ENCODE data around the gene ANKRD17.
"Not testable (repeated sequence)": the region's sequence is repeated elsewhere in the genome, so short reads cannot be mapped to it uniquely, and the experiment has no call there.

Gene ANKRD17

GRCh38 chr4:73222466-73223257 is 35.9 kb downstream of the ANKRD17 start:
- Histone ChIP-seq H3K27me3 (ENCODE audit: low read depth, low read length) (no peaks in the 10 kb centered on the region), H3K36me3 (ENCODE audit: control insufficient read depth in 1 of 2, insufficient read depth in 2 of 2, low read length in 2 of 2) (no peaks in the 10 kb centered on the region), H3K27ac (ENCODE audit: low read length) (peak overlapping the region; percentile 93), H3K4me1 (ENCODE audit: control insufficient read depth in 1 of 2, insufficient read depth in 2 of 2, low read length in 2 of 2) (peaks cover 5 to 17% of the 10 kb centered on the region in 2 donors), H3K4me3 (ENCODE audit: low read depth in 1 of 2, low read length in 2 of 2) (peak overlapping the region; percentile 62 to 80), H3K9me3 (ENCODE audit: control insufficient read depth in 1 of 2, low read length in 2 of 2) (no peaks in the 10 kb centered on the region)

GRCh38 chr4:73221734-73222133 is 36.9 kb downstream of the ANKRD17 start:
- H3K4me3 ChIP-seq (ENCODE audit: low read depth in 1 of 2, low read length in 2 of 2): peak overlapping the region; percentile 5 to 9
- peaks cover 5 to 19% of the 10 kb centered on the region in 2 donors for H3K4me1 ChIP-seq (ENCODE audit: control insufficient read depth in 1 of 2, insufficient read depth in 2 of 2, low read length in 2 of 2)
- peaks cover 0 to 2% of the 10 kb centered on the region in 2 donors for H3K36me3 ChIP-seq (ENCODE audit: control insufficient read depth in 1 of 2, insufficient read depth in 2 of 2, low read length in 2 of 2)
- peak overlapping the region; percentile 93 for H3K27ac ChIP-seq (ENCODE audit: low read length)
- H3K9me3 ChIP-seq (ENCODE audit: control insufficient read depth in 1 of 2, low read length in 2 of 2): no peaks in the 10 kb centered on the region
- H3K27me3 ChIP-seq (ENCODE audit: low read depth, low read length): no peaks in the 10 kb centered on the region

- Histone ChIP-seq H3K27ac (ENCODE audit: low read length) (no peak overlapping the region), H3K4me1 (ENCODE audit: control insufficient read depth in 1 of 2, insufficient read depth in 2 of 2, low read length in 2 of 2) (peaks cover 5 to 21% of the 10 kb centered on the region in 2 donors), H3K9me3 (ENCODE audit: control insufficient read depth in 1 of 2, low read length in 2 of 2) (no peaks in the 10 kb centered on the region), H3K27me3 (ENCODE audit: low read depth, low read length) (no peaks in the 10 kb centered on the region), H3K36me3 (ENCODE audit: control insufficient read depth in 1 of 2, insufficient read depth in 2 of 2, low read length in 2 of 2) (peaks cover 0 to 3% of the 10 kb centered on the region in 2 donors), H3K4me3 (ENCODE audit: low read depth in 1 of 2, low read length in 2 of 2) (no peak overlapping the region)
Measured at GRCh38 chr4:73220815-73221214, 37.8 kb downstream of the ANKRD17 start.

- Histone ChIP-seq H3K27me3 (ENCODE audit: low read depth, low read length) (no peaks in the 10 kb centered on the region), H3K4me1 (ENCODE audit: control insufficient read depth in 1 of 2, insufficient read depth in 2 of 2, low read length in 2 of 2) (peaks cover 4 to 17% of the 10 kb centered on the region in 2 donors), H3K9me3 (ENCODE audit: control insufficient read depth in 1 of 2, low read length in 2 of 2) (no peaks in the 10 kb centered on the region), H3K36me3 (ENCODE audit: control insufficient read depth in 1 of 2, insufficient read depth in 2 of 2, low read length in 2 of 2) (peaks cover 0 to 3% of the 10 kb centered on the region in 2 donors), H3K27ac (ENCODE audit: low read length) (no peak overlapping the region), H3K4me3 (ENCODE audit: low read depth in 1 of 2, low read length in 2 of 2) (no peak overlapping the region)
Measured at GRCh38 chr4:73213916-73214653, 44.5 kb downstream of the ANKRD17 start.

GRCh38 chr4:73212982-73213730 is 45.4 kb downstream of the ANKRD17 start:
- H3K9me3 ChIP-seq (ENCODE audit: control insufficient read depth in 1 of 2, low read length in 2 of 2): no peaks in the 10 kb centered on the region
- no peak overlapping the region for H3K27ac ChIP-seq (ENCODE audit: low read length)
- peaks cover 4 to 17% of the 10 kb centered on the region in 2 donors for H3K4me1 ChIP-seq (ENCODE audit: control insufficient read depth in 1 of 2, insufficient read depth in 2 of 2, low read length in 2 of 2)
- H3K36me3 ChIP-seq (ENCODE audit: control insufficient read depth in 1 of 2, insufficient read depth in 2 of 2, low read length in 2 of 2): peaks cover 0 to 3% of the 10 kb centered on the region in 2 donors
- no peaks in the 10 kb centered on the region for H3K27me3 ChIP-seq (ENCODE audit: low read depth, low read length)
- H3K4me3 ChIP-seq (ENCODE audit: low read depth in 1 of 2, low read length in 2 of 2): no peak overlapping the region

GRCh38 chr4:73211968-73212367 is 46.6 kb downstream of the ANKRD17 start:
- Histone ChIP-seq H3K4me1 (ENCODE audit: control insufficient read depth in 1 of 2, insufficient read depth in 2 of 2, low read length in 2 of 2) (peaks cover 4 to 17% of the 10 kb centered on the region in 2 donors), H3K9me3 (ENCODE audit: control insufficient read depth in 1 of 2, low read length in 2 of 2) (no peaks in the 10 kb centered on the region), H3K36me3 (ENCODE audit: control insufficient read depth in 1 of 2, insufficient read depth in 2 of 2, low read length in 2 of 2) (peaks cover 0 to 3% of the 10 kb centered on the region in 2 donors), H3K4me3 (ENCODE audit: low read depth in 1 of 2, low read length in 2 of 2) (no peak overlapping the region), H3K27me3 (ENCODE audit: low read depth, low read length) (no peaks in the 10 kb centered on the region), H3K27ac (ENCODE audit: low read length) (no peak overlapping the region)

GRCh38 chr4:73208376-73208775 is 50.2 kb downstream of the ANKRD17 start:
- Histone ChIP-seq H3K9me3 (ENCODE audit: control insufficient read depth in 1 of 2, low read length in 2 of 2) (no peaks in the 10 kb centered on the region), H3K36me3 (ENCODE audit: control insufficient read depth in 1 of 2, insufficient read depth in 2 of 2, low read length in 2 of 2) (no peaks in the 10 kb centered on the region), H3K27me3 (ENCODE audit: low read depth, low read length) (no peaks in the 10 kb centered on the region), H3K27ac (ENCODE audit: low read length) (no peak overlapping the region), H3K4me3 (ENCODE audit: low read depth in 1 of 2, low read length in 2 of 2) (no peak overlapping the region), H3K4me1 (ENCODE audit: control insufficient read depth in 1 of 2, insufficient read depth in 2 of 2, low read length in 2 of 2) (peaks cover 4 to 5% of the 10 kb centered on the region in 2 donors)

- Histone ChIP-seq H3K27ac (ENCODE audit: low read length) (no peak overlapping the region), H3K4me3 (ENCODE audit: low read depth in 1 of 2, low read length in 2 of 2) (no peak overlapping the region), H3K9me3 (ENCODE audit: control insufficient read depth in 1 of 2, low read length in 2 of 2) (no peaks in the 10 kb centered on the region), H3K36me3 (ENCODE audit: control insufficient read depth in 1 of 2, insufficient read depth in 2 of 2, low read length in 2 of 2) (no peaks in the 10 kb centered on the region), H3K27me3 (ENCODE audit: low read depth, low read length) (no peaks in the 10 kb centered on the region), H3K4me1 (ENCODE audit: control insufficient read depth in 1 of 2, insufficient read depth in 2 of 2, low read length in 2 of 2) (peaks cover 0 to 4% of the 10 kb centered on the region in 2 donors)
Measured at GRCh38 chr4:73206236-73206635, 52.4 kb downstream of the ANKRD17 start.

DNA sequence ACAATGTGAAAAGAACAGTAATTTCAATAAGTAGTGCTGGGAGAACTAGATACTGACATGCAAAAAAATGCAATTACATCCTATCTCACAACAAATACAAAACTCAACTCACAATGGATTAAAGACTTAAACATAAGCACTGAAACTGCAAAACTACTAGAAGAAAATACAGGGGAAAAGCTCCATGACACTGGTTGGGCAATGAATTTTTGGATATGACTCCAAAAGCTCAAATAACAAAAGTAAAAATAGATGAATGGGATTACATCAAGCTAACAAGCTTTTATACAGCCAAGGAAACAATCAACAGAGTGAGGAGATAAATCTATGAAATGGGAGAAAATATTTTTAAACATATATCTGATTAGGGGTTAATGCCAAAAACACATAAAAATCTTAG is 53.1 kb downstream of the ANKRD17 start:
- H3K36me3 ChIP-seq (ENCODE audit: control insufficient read depth in 1 of 2, insufficient read depth in 2 of 2, low read length in 2 of 2): no peaks in the 10 kb centered on the region
- H3K27me3 ChIP-seq (ENCODE audit: low read depth, low read length): no peaks in the 10 kb centered on the region
- H3K9me3 ChIP-seq (ENCODE audit: control insufficient read depth in 1 of 2, low read length in 2 of 2): no peaks in the 10 kb centered on the region
- no peak overlapping the region for H3K27ac ChIP-seq (ENCODE audit: low read length)
- H3K4me1 ChIP-seq (ENCODE audit: control insufficient read depth in 1 of 2, insufficient read depth in 2 of 2, low read length in 2 of 2): peaks cover 0 to 4% of the 10 kb centered on the region in 2 donors
- H3K4me3 ChIP-seq (ENCODE audit: low read depth in 1 of 2, low read length in 2 of 2): no peak overlapping the region

DNA sequence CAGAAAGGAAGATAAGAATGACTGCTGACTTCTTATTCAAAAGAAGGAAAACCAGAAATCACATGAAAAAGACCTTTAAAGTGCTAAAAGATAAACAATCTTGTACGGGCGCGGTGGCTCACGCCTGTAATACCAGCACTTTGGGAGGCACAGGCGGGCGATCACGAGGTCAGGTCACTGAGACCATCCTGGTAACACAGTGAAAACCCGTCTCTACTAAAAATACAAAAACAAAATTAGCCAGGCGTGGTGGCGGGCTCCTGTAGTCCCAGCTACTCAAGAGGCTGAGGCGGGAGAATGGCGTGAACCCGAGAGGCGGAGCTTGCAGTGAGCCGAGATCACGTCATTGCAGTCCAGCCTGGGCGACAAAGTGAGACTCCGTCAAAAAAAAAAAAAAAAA is 54.6 kb downstream of the ANKRD17 start:
- H3K4me1 ChIP-seq (ENCODE audit: control insufficient read depth in 1 of 2, insufficient read depth in 2 of 2, low read length in 2 of 2); H3K27me3 ChIP-seq (ENCODE audit: low read depth, low read length); H3K27ac ChIP-seq (ENCODE audit: low read length): not testable (repeated sequence)

DNA sequence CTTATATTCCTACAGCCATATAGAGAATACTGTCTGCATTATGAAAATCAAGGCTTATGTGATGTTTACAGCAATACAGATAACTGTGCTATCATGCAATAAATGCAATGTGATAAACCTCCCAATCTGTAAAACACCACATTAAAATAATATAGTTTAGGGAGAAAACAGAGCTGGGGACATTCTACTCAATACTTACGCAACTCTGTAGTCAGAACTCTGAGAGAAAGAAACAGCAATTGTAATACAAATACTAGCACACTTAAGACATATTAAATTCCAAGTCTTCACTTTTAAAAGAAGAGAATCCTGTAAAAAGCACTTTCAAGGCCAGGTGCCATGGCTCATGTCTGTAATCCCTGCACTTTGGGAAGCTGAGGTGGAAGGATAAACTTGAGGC is 61.4 kb downstream of the ANKRD17 start:
- Histone ChIP-seq H3K9me3 (ENCODE audit: control insufficient read depth in 1 of 2, low read length in 2 of 2) (no peaks in the 10 kb centered on the region), H3K4me1 (ENCODE audit: control insufficient read depth in 1 of 2, insufficient read depth in 2 of 2, low read length in 2 of 2) (peaks cover 4 to 15% of the 10 kb centered on the region in 2 donors), H3K4me3 (ENCODE audit: low read depth in 1 of 2, low read length in 2 of 2) (no peak overlapping the region), H3K36me3 (ENCODE audit: control insufficient read depth in 1 of 2, insufficient read depth in 2 of 2, low read length in 2 of 2) (no peaks in the 10 kb centered on the region), H3K27me3 (ENCODE audit: low read depth, low read length) (no peaks in the 10 kb centered on the region), H3K27ac (ENCODE audit: low read length) (no peak overlapping the region)

More for the DNA sequence above, 54.6 kb downstream of the ANKRD17 start:
- H3K4me3 ChIP-seq (ENCODE audit: low read depth in 1 of 2, low read length in 2 of 2); H3K36me3 ChIP-seq (ENCODE audit: control insufficient read depth in 1 of 2, insufficient read depth in 2 of 2, low read length in 2 of 2); H3K9me3 ChIP-seq (ENCODE audit: control insufficient read depth in 1 of 2, low read length in 2 of 2): not testable (repeated sequence)

All from muscle layer of duodenum (tissue), 2 donors.